Stimulated activated CD4-positive, alpha-beta T cell treated with anti-CD3 and anti-CD28 coated beads, Interleukin-4, amount 100 ng/mL, for 4 hours (primary cell): Measurements from ENCODE around the gene HAND2.

Source experiments
- DNase-seq, 2 experiments: peaks; one replicate each; pipeline ENCODE4 v3.0.0-alpha.2; 2020

Gene HAND2

DNA sequence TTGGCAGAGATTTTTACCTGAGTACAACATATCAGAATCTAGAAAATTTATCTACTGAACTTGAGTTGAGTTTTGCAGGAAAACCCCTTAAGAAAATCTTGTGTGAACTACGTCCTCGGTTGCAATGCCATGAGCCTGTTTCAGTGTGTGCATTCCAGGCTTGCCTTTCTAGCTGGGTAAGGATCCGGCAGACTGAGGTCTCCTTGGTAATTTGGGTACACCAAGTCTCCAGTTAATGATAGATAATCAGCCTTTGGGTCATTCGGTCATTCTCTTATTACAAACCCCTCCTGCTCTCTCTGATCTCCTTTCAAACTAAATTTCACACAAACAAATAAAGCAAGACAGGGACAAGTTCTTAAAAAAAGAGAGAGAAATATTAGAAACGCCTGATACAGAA lies 5.9 kb upstream of the HAND2 start:
- DNase-seq, result no peak

DNA sequence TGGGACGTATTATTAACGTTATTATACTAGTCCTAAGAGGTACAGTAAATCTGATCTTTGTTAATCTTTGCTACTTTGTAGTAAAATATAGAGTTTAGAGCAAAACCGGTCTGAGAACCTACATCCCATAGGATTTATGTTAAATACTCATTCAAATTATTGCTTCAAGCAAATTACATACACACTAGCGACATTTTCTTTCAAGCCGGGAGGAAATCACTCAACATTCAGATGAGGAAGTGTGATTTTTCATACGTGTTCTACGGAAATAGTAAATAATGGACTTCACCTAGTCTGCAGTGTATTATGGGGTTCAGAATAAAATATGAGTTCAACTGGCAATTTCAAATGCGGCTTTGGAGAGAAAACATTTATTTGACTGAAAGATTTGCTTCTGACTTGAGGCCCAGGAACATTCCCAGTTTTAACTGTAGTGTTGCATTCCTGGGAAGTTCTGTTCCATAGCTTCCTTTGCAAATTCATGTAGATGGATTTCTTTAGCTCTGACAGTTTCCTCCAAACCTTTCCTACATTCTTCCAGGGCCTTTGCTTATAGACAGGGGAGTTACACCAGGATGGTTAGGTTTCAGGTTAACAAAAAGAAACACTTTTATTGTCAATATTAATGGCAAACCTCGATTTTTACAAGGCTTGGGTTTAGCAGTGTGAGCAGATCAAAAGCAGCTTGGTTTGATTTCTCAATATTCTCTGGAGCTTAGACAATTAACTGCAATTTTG lies 5.3 kb upstream of the HAND2 start:
- no peak for DNase-seq

DNA sequence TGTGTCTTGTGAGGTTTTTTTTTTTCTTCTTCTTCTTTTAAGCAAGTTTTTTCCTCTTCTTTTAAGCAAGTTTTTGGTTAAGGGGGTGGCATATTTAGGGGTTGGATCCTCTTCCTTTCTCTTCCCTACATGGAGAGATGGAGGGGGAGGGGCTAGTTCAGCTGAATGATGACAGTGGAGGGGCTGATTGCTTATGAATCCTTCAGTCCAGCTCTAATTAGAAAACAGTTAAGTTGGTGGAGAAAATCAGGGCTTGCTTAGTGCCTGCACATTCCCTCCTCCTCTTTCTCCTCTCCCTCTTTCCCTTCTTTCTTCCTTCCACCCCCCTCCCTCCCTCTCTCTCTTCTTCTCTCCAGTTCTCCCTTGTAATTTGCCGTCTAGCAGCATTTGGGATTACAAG lies 4.4 kb upstream of the HAND2 start:
- DNase-seq, result no peak

DNA sequence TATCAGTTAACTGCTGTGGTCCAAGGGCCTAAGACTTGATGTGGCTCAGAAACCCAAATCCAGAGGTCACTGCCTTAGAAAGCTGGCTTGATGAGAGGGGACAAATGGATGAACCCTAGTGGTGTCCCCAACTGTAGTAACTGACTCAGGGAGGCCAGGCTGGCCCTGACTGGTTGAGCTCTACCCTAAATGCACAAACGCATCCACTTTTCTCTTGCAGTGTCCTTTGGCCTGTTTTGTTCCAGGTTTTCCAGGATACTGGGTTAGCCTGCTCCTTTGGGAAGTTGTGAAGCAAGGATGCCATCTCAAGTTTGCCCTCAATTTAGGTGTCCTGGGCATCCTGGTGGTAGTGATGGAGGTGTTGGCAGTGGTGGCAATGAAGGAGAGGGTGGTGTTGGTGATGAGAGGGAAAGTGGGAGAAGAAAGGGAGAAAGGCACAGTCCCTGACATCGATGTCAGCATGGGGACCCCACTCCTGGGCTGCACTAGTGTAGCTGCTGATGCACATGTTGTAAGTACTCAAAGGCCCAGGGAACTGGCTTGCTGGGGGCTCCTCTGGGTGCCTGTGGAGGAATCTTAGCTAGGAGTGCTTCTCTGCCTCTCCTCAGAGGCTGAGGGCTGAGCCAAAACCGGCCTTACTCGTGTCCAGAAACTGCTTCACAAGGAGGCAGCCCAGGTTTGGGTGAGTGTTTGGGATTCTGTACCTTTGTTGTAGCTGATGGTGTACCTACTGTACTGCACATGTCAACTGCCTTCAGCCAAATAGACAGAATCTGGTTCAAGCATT lies 2.9 kb upstream of the HAND2 start:
- DNase-seq, result no peak

DNA sequence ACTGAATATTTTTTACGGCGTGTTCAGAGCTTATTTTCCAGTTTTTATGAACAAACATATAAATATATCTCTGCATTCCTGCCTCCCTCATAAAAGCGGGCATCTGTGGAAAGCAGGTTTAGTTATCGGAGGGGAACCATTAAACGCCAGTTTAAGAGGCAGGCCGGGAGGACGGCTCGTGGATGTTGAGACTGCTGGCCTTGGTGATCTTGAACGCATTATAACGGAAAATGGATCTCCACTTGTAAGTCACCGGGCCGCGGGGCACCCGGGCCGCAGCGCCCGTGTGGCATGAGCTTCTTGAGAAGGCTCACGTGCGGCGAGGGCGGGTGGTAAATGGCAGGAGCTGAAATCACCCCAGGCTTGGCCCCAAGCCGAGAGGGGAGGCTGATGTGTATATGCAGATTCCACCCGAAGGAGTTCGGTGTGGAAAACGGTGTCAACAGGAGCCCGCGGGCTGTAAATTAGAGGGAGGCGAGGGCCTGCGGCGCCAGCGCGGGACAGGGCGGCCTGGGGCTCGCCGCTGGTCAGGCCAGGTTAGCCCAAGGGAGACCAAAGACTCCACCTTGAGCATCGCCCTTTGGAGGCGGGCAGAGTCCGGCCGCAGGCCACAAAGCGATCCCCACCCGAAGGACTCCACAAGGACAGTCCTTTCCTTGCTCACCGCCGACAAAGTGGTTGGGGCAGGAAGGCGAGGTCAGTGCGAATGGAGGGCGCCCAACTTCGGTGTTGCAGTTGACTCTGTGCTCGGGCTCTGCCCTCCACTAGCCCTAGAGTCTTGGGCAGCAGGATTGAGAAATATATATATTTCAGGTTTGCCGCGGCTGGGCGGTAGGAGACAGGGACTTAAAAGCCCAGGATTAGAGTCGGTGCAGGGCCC lies 1.3 kb upstream of the HAND2 start:
- no peak for DNase-seq

DNA sequence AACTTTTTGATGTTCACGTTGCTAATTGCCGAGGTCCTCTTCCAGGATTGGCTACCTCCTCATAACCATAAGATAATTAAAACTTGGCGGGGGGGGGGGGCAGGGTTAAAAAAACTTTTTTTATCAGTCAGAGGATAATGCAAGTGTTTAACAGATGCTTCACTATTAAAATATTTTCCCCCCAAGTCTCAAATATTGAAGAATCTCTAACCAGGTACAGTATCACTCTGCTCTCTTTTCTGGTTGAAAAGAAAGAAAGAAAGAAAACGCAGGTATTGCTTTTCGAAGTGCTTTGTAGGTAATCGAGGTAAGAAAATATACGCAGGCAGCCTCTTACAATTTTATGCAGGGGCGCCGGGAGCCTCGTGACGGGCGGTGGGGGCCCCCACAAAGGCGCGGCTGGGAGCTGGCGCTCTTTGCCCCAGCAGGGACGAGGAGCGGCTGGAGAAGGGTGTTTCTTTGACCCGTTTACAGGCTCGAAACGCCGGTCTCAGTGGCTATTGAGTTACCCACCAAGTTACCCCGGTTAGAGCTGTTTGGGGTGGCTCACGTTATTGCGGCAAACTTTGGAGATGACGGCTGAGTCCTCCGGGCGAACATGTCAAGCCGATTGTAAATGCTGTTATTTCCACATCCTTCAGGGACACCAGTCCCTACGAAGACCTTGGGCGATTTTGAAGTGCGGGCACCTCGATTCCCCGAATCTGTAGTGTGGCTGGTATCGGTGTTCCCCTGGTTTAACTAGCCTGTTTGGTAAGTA lies 477 bp upstream of the HAND2 start:
- no peak for DNase-seq

DNA sequence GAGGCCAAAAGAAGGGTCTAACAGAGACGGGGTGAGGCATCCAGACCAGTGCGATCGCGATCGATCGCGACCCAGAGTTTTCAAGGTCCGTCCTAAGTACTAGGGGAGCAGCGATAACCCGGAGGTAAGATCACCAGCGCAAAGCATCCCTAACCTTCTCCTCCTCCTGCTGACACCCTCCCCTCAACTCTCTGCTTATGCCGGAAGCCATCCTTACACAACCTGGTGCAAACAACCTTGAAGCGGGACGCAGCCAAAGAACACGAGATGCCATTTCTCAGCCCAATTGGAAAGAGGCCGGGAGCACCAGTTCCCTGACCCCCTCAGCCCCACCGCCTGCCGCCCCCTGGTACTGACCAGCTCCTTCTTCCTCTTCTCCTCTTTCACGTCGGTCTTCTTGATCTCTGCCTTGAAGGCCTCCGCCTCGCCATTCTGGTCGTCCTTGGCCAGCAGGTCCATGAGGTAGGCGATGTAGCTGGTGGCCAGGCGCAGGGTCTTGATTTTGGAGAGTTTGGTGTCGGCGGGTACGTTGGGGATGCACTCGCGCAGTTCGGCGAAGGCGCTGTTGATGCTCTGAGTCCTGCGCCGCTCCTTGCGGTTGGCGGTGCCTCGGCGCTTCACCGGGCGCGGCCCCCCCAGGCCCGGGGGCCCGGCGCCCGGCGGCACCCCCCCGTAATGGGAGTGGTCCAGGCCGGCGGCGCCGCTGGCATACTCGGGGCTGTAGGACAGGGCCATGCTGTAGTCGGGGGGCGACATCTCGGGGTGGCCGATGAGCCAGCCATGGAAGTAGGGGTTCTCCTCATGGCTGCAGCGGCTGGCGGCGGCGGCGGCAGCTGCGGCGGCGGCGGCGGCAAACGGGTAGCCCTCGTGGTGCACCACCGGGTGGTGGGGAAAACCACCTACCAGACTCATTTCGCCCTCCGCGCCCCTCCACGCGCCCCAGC lies 1.4 kb downstream of the HAND2 start:
- no peak for DNase-seq

DNA sequence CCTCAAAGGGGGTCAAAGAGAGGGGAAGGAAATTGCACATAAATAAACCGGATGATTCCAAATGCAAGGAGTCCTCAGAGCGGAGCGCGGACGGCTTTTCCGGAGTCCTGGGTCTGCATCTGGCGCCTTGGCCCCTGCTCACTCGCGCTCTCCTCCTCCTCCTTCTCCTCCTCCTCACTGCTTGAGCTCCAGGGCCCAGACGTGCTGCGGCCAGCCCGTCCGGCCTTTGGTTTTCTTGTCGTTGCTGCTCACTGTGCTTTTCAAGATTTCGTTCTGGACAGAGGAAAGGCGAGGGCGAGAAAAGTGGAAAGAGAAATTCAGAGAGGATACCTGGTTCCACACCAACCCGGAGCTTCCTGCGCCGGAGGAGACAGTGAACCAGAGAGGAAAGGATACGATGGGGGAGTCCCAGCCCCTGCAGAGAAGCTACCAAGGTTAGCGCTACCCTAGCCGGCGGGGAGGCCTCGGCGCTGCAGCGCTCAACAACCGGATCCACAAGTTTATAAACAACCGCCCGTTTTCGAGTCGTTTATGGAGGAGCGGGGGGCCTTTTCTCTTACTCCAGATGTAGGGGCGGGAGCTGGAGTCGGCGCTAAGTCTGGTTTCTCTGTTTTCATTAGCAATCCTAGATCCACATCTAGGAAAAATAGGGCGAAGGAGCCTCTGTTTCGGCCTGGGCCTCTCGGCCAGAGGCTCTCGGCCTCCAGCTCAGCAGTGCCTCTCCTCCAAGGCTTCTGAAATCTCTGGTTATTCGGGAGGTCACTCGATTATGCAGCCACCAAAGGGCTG lies 2.7 kb downstream of the HAND2 start:
- no peak for DNase-seq

DNA sequence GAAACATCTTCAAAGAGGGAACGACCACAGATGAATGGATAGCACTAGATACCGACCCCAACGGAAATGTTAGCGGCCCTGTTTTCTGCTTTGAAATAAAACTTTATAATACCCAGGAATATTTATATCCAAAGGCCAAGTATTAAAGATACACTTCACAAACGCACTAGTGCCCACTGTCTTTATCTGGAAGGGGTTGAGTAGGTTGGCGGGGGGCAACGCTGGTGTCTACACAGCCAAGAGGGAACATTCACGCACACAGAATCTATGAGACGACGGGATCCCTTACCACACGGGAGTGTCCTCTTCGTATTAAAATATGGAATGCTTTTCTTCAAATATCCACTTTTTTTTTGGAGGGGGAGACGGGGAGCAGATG lies 3.3 kb downstream of the HAND2 start:
- DNase-seq, result no peak

DNA sequence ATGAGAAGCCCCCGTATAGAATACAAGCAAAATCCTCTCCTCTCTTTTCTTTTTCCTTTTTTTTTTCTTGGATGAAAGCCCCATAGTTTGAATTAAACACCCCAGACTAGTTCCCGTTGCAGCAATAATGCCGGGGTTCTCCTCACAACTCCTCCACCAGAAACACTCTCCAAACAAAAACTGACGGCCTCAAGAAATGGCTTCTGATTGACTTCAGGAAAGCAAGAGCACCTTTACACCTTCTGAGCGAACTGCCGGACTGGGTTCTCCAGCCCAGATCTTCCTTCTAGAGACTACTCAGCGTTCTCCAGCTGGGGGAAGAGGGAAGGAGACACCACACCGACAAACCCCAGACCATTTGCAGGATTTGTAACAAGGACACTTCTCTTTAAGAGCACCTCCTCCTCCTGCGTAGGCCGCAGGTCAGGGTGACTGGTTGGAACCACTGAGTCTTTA lies 4.0 kb downstream of the HAND2 start:
- DNase-seq, result no peak

DNA sequence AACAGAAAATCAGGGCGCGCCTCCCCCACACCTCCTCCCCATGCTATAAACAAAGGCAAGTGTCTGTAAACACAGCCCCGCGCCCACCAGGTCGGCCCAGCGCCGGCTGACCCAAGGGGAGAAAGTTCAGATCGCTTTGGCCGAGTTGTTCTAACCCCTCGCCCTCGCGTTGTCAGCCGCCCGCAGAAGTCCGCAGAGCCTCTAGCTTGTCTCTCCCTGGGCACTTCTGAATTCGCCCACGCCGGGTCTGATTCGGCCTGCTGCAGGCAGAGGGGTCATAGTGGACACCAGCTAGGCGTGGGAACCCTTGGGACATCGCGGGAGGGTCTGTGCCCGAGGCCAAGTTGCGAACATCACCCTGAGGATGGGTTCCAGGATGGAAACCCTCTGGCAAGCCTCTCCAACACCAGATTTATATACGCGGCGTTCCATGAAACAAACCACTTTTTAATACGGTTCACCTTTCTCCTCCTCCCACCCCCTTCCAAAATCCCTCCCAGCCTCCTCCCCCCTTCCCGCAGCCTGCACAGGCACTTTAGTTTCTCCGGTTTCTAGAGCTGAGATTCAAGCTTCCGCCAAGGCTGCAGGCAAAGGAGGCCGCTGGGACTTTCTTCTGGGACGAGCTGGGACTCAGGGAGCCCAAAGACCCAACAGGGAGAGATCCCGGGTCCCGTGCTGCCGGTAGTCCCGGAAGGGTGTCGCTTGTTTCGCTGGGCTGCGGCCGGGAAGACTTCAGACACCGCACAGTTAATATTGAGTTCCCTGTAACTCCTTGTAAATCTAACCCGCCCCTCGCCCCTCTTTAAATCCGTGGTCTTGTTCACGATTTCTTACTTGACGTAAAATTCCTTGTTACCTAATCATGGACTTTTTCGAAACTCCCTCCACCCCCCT lies 4.7 kb downstream of the HAND2 start:
- no peak for DNase-seq

DNA sequence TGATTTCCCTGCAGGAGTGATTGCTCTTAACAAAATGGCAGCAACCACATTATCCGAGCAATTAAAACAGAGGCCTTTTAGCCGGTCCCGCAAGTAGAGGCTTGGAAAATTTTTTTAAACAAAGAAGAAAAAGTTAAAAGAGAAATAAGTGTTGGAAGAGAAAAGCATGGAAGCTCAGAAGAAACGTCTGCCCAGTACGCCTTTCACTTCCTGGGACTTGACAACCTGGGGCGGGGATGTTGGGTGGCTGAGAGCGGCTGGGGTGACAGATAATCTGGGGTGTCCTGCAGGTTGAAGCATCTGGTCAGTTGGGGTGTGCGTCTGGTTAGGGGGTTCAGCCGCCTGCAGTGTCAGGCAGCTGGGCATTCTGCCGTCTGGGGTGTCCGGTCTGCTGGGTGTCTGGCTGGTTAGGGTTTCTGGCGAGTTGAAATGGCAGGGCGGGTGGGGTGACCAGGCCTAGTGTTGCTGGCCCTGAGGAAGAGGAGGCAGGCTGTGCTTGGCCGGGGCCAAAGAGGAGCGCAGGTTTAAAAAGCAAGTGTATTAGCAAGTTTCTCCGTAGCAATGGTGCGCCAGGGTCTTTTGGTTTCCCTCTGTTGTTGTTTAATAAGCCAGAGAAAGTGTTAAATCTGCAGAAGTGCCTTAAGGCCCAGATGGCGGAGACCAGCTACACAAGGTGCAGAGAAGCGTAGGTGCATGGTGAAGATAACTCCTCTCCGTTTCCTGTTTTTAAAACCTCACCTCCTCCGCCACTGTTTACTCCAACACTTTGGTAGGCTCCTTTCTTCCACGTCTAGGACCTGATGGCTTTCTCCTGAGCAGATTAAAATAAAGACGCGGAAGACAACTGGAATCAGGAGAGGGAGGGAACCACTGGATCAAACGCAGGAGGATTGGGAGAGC lies 5.6 kb downstream of the HAND2 start:
- DNase-seq, result no peak

DNA sequence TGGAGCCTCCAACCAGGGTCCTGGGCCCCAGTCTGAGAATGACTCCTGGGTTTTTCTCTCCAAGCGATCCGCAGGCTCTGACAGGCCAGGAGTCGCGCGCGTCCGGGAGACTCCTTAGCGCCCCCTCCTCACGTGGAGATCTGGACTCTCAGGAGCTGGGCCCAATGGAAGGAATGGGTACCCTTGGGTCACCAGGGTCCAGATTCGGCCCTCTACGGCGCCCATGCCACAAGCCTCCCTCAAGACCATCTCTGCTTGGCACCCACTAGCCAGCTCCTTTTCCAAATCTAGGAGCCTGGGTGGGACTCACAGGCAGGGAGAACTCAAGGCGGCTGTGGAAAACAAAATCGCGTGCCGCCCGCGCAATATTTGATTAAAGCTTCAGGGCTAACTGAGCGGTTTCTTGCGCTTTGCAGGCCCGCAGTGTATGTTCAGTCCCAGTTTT lies 7.1 kb downstream of the HAND2 start:
- DNase-seq, result no peak

DNA sequence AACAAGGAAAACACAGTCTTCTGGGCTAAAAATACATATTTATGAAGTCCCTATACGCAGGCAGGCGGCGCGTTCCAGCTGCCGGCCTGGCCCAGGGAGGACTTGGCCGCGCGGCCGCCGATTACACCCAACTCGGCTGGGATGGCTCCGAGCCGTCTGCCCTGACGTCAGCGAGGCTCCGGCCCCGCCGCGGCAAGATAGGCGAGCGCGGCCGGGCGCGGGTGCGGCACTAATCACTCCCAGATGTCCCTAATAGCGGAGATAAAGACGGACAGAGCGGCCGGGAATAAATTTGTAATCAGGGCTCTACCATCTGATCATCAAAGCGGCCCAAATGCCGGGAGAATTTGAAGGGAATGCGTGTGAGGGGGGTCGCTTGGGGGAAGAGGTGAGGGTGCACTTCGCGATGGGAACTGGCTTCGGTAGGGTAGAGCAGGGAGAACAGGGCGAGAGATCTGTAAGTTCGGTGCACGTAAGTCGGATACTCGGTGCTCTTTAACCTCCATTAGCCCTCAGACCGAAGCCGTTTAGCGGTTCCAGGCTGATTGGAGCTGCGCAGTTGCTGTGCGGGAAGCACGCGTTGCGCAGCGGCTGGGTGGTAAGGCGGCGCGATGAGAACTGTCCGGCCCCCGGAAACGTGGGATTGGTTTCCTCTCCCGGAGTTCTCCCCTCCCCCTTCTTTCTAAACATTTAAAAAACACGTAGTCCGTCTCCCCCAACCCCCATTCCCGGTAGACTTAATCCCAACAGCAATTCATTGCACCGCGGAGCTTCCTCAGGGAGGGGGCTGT lies 7.7 kb downstream of the HAND2 start:
- DNase-seq, result no peak

DNA sequence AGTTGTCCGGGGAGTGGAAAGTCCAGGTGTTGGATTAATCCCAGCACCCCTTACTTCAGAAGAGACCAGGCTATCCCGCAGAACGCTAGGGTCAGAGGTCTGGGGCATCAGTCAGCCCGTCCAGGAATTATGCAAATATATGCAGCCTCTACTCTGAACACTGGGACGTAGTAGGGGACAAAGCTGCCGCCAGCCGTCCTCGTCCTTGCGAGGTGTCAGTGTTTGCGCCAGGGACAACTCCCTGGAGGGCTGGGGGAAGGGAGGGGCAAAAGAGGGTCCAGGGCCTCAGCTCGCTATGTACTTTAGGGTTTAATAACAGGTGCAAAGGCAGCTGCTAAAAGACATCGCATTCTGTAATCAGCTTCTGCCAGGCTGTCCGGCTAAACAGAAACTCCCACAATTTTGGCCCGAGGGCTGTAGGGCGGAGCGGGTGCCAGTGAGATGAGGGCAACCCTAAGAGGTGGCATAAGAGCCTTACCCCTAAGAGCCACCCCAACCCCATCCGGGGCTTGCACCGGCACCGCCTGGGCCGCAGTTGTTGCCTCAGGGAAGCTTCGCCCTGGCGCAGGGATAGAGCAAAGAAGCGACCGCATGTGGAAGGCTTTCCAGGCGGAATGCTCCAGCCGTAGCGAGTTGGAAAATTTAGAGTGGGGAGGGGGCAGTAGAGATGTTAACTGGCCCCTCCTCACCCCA lies 8.4 kb downstream of the HAND2 start:
- no peak for DNase-seq

DNA sequence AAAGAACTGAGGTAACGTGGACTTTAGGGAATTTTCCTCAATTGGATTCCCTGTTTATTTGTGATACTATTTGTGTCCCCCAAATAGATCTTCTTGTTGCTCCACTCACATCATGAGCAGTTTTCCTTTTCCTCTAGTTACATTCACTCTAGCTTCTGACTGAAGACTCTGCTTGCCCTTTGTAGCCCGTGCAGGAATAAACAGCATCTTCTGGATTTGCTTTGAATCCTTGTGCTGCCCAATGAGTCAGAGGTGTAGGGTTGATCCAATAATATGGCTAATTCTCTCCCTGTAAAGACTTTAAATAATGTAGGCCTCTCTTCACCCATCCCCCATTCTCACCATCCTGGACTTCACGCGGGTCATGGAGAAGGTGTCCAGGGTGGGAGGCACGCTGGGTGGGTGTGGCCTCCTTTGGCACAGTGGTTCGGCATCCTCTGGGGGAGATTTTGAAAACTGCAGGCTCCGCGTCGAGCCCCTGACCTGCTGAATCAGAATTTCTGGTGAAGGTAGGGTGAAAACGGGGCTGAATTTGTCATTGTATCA lies 9.0 kb downstream of the HAND2 start:
- no peak for DNase-seq
